ENCODE data around the gene CNOT1. TPM values are rescaled to one million over a fixed set of nuclear protein-coding genes. Genes with fewer than 3 reads are reported as not detected.

The CNOT1 gene
- total RNA-seq, 1 experiment from 2014 or later, result 328 TPM

DNA sequence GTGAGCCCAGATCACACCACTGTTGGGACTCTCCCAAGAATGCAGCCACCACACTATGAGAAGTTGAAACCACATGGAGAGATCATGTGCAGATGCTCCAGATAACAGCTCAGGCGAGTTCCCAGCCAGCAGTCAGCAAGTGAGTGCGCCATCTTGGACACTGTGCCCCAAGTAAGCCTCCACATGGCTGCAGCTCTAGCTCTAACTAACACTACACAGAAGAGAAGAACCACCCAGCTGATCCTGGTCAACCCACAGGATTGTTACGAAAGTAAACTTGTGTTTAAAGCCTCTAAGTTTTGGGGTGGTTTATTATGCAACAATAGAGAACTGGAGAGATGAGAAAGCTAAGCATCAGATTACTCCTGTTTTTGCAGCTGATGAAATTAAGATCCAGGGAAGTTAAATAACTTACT lies 29.2 kb upstream of the CNOT1 start:
- no CpG with 5 or more reads among the region's 3 CpGs for WGBS (ENCODE audit: extremely low coverage, insufficient read length, low lambda C conversion rate)
- Histone ChIP-seq H3K9me3 (ENCODE audit: control insufficient read depth, low read depth, low read length) (no peaks in the 10 kb centered on the region), H3K27ac (ENCODE audit: insufficient read length, low read depth, low read length) (no peak overlapping the region), H2BK5ac (ENCODE audit: insufficient read length, low read length) (no peak overlapping the region), H3K18ac (ENCODE audit: insufficient read length, low read depth, low read length) (no peak overlapping the region), H2BK12ac (ENCODE audit: insufficient read length, low read depth, low read length) (no peak overlapping the region), H3K56ac (ENCODE audit: insufficient read length, low read depth, low read length) (no peak overlapping the region), H3K79me2 (ENCODE audit: insufficient read depth, low read length) (no peaks in the 10 kb centered on the region), H3T11ph (ENCODE audit: low read length) (no peak overlapping the region), H2BK15ac (ENCODE audit: low read depth, low read length) (no peak overlapping the region), H3K79me1 (ENCODE audit: insufficient read depth, low read depth, low read length, poor library complexity, severe bottlenecking) (no peaks in the 10 kb centered on the region), H3K9ac (ENCODE audit: extremely low read depth, insufficient read length, low read length) (no peak overlapping the region), H4K20me1 (ENCODE audit: control insufficient read depth, insufficient read depth, insufficient read length) (no peaks in the 10 kb centered on the region), H3K4me1 (ENCODE audit: insufficient read depth, low read length) (no peaks in the 10 kb centered on the region), H3K23me2 (ENCODE audit: insufficient read length, low read depth, low read length, poor library complexity, severe bottlenecking) (no peaks in the 10 kb centered on the region), H2BK120ac (ENCODE audit: low read depth, low read length, poor library complexity, severe bottlenecking) (no peak overlapping the region), H3K27me3 (ENCODE audit: insufficient read depth, low read length) (no peaks in the 10 kb centered on the region; the same call in 1 of the 2 replicates), H2AK5ac (ENCODE audit: insufficient read length, low read length) (no peak overlapping the region), H3K14ac (ENCODE audit: insufficient read depth, low read length) (no peak overlapping the region), H4K5ac (ENCODE audit: insufficient read length, low read depth, low read length) (no peak overlapping the region), H2BK20ac (ENCODE audit: low read depth, low read length, poor library complexity, severe bottlenecking) (no peak overlapping the region), H3K23ac (ENCODE audit: insufficient read length, low read depth, low read length) (no peak overlapping the region), H3K4ac (ENCODE audit: low read depth, low read length) (no peak overlapping the region), H4K91ac (ENCODE audit: insufficient read length, low read depth, low read length) (no peak overlapping the region), H2AFZ (ENCODE audit: low read length) (no peak overlapping the region), H3K4me2 (ENCODE audit: insufficient read depth, insufficient read length, low read length) (no peak overlapping the region), H4K8ac (replicated peaks; ENCODE audit: insufficient read length, low read depth, low read length) (no peak overlapping the region)
- no peaks in the 10 kb centered on the region for H3K36me3 Mint-ChIP-seq (ENCODE audit: insufficient read depth in 1 of 3, low read depth in 3 of 3)
- H3K4me3 Mint-ChIP-seq, result no peak overlapping the region
- no peaks in the 10 kb centered on the region for H3K9me3 Mint-ChIP-seq
- DNase-seq, result no peak
- no peak overlapping the region for H3K27ac Mint-ChIP-seq
- H3K27me3 Mint-ChIP-seq (ENCODE audit: low read depth), result peaks cover 10% of the 10 kb centered on the region
- TF ChIP-seq, protein P1, sequence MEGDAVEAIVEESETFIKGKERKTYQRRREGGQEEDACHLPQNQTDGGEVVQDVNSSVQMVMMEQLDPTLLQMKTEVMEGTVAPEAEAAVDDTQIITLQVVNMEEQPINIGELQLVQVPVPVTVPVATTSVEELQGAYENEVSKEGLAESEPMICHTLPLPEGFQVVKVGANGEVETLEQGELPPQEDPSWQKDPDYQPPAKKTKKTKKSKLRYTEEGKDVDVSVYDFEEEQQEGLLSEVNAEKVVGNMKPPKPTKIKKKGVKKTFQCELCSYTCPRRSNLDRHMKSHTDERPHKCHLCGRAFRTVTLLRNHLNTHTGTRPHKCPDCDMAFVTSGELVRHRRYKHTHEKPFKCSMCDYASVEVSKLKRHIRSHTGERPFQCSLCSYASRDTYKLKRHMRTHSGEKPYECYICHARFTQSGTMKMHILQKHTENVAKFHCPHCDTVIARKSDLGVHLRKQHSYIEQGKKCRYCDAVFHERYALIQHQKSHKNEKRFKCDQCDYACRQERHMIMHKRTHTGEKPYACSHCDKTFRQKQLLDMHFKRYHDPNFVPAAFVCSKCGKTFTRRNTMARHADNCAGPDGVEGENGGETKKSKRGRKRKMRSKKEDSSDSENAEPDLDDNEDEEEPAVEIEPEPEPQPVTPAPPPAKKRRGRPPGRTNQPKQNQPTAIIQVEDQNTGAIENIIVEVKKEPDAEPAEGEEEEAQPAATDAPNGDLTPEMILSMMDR (conservative IDR thresholded peaks at IDR 0.05), result no peak
- peaks cover 8 to 17% of the 10 kb centered on the region in 2 experiments; a peak in 3 of 4 replicates for H3K4me1 Mint-ChIP-seq

Measured in H9 (cell line).